MCF 10A (cell line): ENCODE data around the gene LRRC36. TPM values are rescaled to one million over a fixed set of nuclear protein-coding genes. Genes with fewer than 3 reads are reported as not detected.
A peak's percentile ranks its signal among the peaks of the same experiment; 100 is the strongest.
"Not testable (repeated sequence)": the region's sequence is repeated elsewhere in the genome, so short reads cannot be mapped to it uniquely, and the experiment has no call there.

ENCODE experiments used
- BruUV-seq: library from RNA; stranded (reverse); fragments of 400-500 nt; replicated peaks from 2 replicates; lab custom pipeline; 2021; lab: Mats Ljungman, UMichigan
- CTCF ChIA-PET: fragments of 300-600 bp; sonication (Branson Sonifier 250); formaldehyde crosslinking; extraction: SDS; loops from one replicate; lab custom pipeline; 2021; ENCODE audit warnings: antibody characterized with exemption, inconsistent platforms; lab: Yijun Ruan, JAX
- POLR2A ChIA-PET: fragments of 300-600, 350-650 bp; sonication (Branson Sonifier 250); formaldehyde crosslinking; extraction: SDS; loops from one replicate; lab custom pipeline; 2020; ENCODE audit warnings: antibody characterized with exemption, inconsistent platforms; lab: Yijun Ruan, JAX
- DNase-seq: peaks from one replicate; pipeline ENCODE4 v3.0.0-alpha.2; 2018; ENCODE audit not compliant: unreplicated experiment
- H3K27ac Mint-ChIP-seq: one replicate; pipeline ENCODE4 v1.8.0; 2022; ENCODE audit warnings: mild to moderate bottlenecking, low read depth, mixed read lengths; ENCODE audit not compliant: unreplicated experiment
- H3K27me3 Mint-ChIP-seq: one replicate; pipeline ENCODE4 v1.8.0; 2022; ENCODE audit warnings: mixed read lengths; ENCODE audit not compliant: insufficient read depth, unreplicated experiment
- H3K36me3 Mint-ChIP-seq: one replicate; pipeline ENCODE4 v1.8.0; 2022; ENCODE audit warnings: mild to moderate bottlenecking, moderate library complexity, mixed read lengths; ENCODE audit not compliant: insufficient read depth, unreplicated experiment
- H3K4me1 Mint-ChIP-seq: one replicate; pipeline ENCODE4 v1.8.0; 2022; ENCODE audit warnings: mixed read lengths; ENCODE audit not compliant: insufficient read depth, unreplicated experiment
- H3K4me3 Mint-ChIP-seq: one replicate; pipeline ENCODE4 v1.8.0; 2022; ENCODE audit warnings: mild to moderate bottlenecking, moderate library complexity, mixed read lengths; ENCODE audit not compliant: unreplicated experiment
- H3K9me3 Mint-ChIP-seq: one replicate; pipeline ENCODE4 v1.8.0; 2022; ENCODE audit warnings: mixed read lengths; ENCODE audit not compliant: unreplicated experiment
- intact Hi-C: fragments of 100-400 bp; cut with micrococcal nuclease; formaldehyde crosslinking; loops from 2 replicates; pipeline ENCODE4 v1.14.1; 2022
- total RNA-seq: library from RNA; stranded (reverse); gene quantifications from 2 replicates; pipeline ENCODE4 v1.2.3, GENCODE V29; 2022
- TF ChIP-seq, protein P1 (sequence below): fragments of 200-600 bp; IDR thresholded peaks from one replicate; pipeline ENCODE4 v1.8.0; 2022; ENCODE audit warnings: antibody characterized with exemption, mild to moderate bottlenecking; ENCODE audit not compliant: unreplicated experiment

LRRC36 gene
- total RNA-seq, 1 experiment from 2014 or later, result not detected

DNA sequence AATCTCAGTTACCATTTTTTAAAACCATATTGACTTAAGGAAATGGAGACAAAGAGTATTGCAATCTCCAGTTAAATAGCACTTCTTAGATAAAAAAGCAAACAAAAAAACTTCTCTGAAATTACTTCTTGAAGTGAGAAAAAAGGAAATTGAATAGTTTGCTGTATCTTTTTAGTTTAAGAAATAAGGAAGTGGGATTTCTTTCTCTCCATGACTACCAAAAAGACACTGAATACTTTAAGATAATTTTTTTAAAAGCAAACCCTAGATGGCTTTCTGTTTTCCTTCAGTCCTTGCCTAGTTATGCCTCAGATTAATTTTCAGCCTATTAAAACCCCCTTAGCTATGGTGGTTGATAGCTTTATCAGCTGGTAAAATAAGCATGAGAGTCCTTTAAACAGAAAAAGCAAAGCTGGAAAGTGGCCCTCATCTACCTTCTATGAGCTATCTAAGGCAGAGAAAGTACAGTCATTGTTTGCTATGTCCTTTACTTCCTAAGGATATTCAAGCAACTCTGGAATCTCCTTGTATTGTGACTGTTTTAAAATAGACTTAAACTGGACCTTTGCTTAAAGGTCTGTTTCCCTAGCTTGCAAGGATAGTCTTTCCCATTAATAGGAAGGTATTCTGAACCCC is 38.1 kb downstream of the LRRC36 start:
- intact Hi-C loops, result no loop called here
- POLR2A ChIA-PET, result no interaction called here

DNA sequence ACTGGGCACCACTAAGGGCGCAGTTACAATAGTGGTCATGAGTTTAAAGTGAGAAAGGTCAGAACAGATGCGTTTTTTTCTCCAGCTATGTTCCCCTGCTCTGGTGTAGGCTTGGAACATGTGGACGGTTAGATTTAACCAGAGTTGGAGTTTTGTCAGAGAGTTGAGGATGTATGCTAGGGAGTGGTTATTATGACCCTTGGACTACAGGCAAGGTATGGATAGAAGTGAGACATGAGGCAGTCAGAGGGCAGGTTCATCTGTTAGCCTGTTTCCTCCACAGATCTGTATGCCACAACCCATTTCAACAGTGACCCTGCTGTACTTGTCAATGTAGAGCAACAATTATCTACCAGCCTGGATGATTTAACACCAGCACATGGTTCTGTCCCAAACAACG is 44.0 kb downstream of the LRRC36 start:
- no peaks in the 10 kb centered on the region for H3K9me3 Mint-ChIP-seq
- TF ChIP-seq, protein P1, sequence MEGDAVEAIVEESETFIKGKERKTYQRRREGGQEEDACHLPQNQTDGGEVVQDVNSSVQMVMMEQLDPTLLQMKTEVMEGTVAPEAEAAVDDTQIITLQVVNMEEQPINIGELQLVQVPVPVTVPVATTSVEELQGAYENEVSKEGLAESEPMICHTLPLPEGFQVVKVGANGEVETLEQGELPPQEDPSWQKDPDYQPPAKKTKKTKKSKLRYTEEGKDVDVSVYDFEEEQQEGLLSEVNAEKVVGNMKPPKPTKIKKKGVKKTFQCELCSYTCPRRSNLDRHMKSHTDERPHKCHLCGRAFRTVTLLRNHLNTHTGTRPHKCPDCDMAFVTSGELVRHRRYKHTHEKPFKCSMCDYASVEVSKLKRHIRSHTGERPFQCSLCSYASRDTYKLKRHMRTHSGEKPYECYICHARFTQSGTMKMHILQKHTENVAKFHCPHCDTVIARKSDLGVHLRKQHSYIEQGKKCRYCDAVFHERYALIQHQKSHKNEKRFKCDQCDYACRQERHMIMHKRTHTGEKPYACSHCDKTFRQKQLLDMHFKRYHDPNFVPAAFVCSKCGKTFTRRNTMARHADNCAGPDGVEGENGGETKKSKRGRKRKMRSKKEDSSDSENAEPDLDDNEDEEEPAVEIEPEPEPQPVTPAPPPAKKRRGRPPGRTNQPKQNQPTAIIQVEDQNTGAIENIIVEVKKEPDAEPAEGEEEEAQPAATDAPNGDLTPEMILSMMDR, result no peak
- H3K27ac Mint-ChIP-seq, result no peak overlapping the region
- ChIA-PET POLR2A (no interaction called here), CTCF (interaction anchor here (0.6 to 1.0 kb wide), 2 partner anchors 58 to 131 kb away, joined by 3 to 4 read pairs; no protein-coding TSS in a partner anchor)
- peaks cover 7% of the 10 kb centered on the region for H3K27me3 Mint-ChIP-seq
- no peaks in the 10 kb centered on the region for H3K4me1 Mint-ChIP-seq
- no TSS peak for BruUV-seq
- DNase-seq, result no peak
- intact Hi-C loops, result loop anchor here (5.0 to 10.0 kb wide), 3 partner anchors 47 to 97 kb away; partner anchors contain the start of gene ZDHHC1
- no peaks in the 10 kb centered on the region for H3K36me3 Mint-ChIP-seq
- no peak overlapping the region for H3K4me3 Mint-ChIP-seq

More for the DNA sequence above, 38.1 kb downstream of the LRRC36 start:
- Mint-ChIP-seq H3K4me1 (no peaks in the 10 kb centered on the region), H3K27ac (no peak overlapping the region), H3K9me3 (no peaks in the 10 kb centered on the region), H3K4me3 (no peak overlapping the region), H3K36me3 (no peaks in the 10 kb centered on the region), H3K27me3 (peaks cover 36% of the 10 kb centered on the region)
- BruUV-seq, result no TSS peak
- no peak for DNase-seq
- CTCF ChIA-PET, result no interaction called here
- TF ChIP-seq, protein P1, result no peak

DNA sequence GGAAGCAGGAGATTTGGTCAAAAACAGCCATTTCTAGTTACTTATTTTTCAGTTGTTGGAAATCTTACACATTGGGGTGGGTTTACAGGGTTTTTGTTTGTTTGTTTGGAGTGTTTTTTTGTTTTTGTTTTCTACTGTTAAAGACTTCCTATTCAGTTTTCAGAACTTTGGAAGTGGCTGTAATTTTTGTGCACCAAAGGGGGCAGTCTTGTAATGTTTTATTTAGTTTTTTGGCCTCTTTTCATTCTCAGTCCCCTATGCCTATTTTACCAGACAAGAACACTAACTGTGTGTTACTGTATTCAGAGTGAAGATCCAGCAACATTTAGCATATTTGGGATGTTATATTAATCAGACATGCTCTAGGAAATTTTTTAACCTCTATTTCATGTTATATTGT is 46.0 kb downstream of the LRRC36 start:
- Mint-ChIP-seq H3K27ac (no peak overlapping the region), H3K27me3 (no peaks in the 10 kb centered on the region), H3K36me3 (no peaks in the 10 kb centered on the region), H3K4me1 (no peaks in the 10 kb centered on the region), H3K9me3 (no peaks in the 10 kb centered on the region), H3K4me3 (no peak overlapping the region)
- POLR2A ChIA-PET, result no interaction called here
- intact Hi-C loops, result loop anchor here (5.0 to 10.0 kb wide), 3 partner anchors 45 to 95 kb away; partner anchors contain the start of gene ZDHHC1
- DNase-seq, result peak; percentile 30
- CTCF ChIA-PET, result interaction anchor here (0.6 to 1.2 kb wide), 4 partner anchors 48 to 105 kb away, joined by 3 to 5 read pairs (median 4); no protein-coding TSS in a partner anchor
- TF ChIP-seq, protein P1, result peak; percentile 24
- BruUV-seq, result no TSS peak

DNA sequence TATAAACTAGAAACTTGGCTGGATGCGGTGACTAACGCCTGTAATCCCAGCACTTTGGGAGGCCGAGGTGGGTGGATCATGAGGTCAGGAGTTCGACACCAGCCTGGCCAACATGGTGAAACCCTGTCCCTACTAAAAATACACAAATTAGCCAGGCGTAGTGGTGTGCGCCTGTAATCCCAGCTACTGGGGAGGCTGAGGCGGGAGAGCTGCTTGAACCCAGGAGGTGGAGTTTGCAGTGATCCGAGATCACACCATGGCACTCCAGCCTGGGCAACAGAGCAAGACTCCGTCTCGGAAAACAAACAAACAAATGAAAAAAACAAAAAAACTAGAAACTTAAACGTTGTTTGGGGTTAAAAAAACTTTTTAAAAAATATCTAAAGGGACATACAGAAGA is 49.4 kb downstream of the LRRC36 start:
- CTCF ChIA-PET, result interaction anchor here (0.8 to 1.7 kb wide), 2 partner anchors 40 to 45 kb away, joined by 5 to 6 read pairs; partner anchors contain the start of gene ZDHHC1

More for the DNA sequence above, 49.4 kb downstream of the LRRC36 start:
- H3K9me3 Mint-ChIP-seq, H3K36me3 Mint-ChIP-seq, H3K4me1 Mint-ChIP-seq, H3K27ac Mint-ChIP-seq, POLR2A ChIA-PET, BruUV-seq, H3K27me3 Mint-ChIP-seq, DNase-seq, H3K4me3 Mint-ChIP-seq: not testable (repeated sequence)
- intact Hi-C loops, result loop anchor here (10.0 kb wide), 1 partner anchor 69 kb away; no protein-coding TSS in a partner anchor
